Measurements from ENCODE around the gene SLC27A4. TPM values are rescaled to one million over a fixed set of nuclear protein-coding genes. Genes with fewer than 3 reads are reported as not detected.

SLC27A4 gene
- total and polyA plus RNA-seq, 9 donors: 7.2 to 16.3 (median 13.1) TPM

GRCh38 chr9:128361986-128362646, 21.8 kb downstream of the SLC27A4 start:
- no peaks in the 10 kb centered on the region for H3K27me3 ChIP-seq (ENCODE audit: control insufficient read depth, insufficient read depth, low read length)
- DNase-seq: peak; percentile 95
- 11% methylated on average over 16 of the region's 20 CpGs for WGBS (ENCODE audit: insufficient coverage)
- H3K9me3 ChIP-seq (replicated peaks; ENCODE audit: control insufficient read depth, low read depth, low read length): no peaks in the 10 kb centered on the region
- H3K27ac ChIP-seq (ENCODE audit: low read length): peak overlapping the region; percentile 82
- H3K4me3 ChIP-seq (ENCODE audit: low read length): peak overlapping the region; percentile 29
- H3K4me1 ChIP-seq (ENCODE audit: control insufficient read depth, insufficient read depth, low read length): peaks cover 54% of the 10 kb centered on the region
- peaks cover 11% of the 10 kb centered on the region for H3K36me3 ChIP-seq (ENCODE audit: control insufficient read depth, insufficient read depth, low read length)

GRCh38 chr9:128362774-128363173, 22.4 kb downstream of the SLC27A4 start:
- Histone ChIP-seq H3K9me3 (replicated peaks; ENCODE audit: control insufficient read depth, low read depth, low read length) (no peaks in the 10 kb centered on the region), H3K27me3 (ENCODE audit: control insufficient read depth, insufficient read depth, low read length) (no peaks in the 10 kb centered on the region), H3K4me3 (ENCODE audit: low read length) (no peak overlapping the region), H3K36me3 (ENCODE audit: control insufficient read depth, insufficient read depth, low read length) (peaks cover 5% of the 10 kb centered on the region), H3K4me1 (ENCODE audit: control insufficient read depth, insufficient read depth, low read length) (peaks cover 54% of the 10 kb centered on the region), H3K27ac (ENCODE audit: low read length) (peak overlapping the region; percentile 82)
- no peak for DNase-seq
- WGBS (ENCODE audit: insufficient coverage): 80% methylated on average over 1 of the region's 3 CpGs

GRCh38 chr9:128365525-128365924, 25.2 kb downstream of the SLC27A4 start:
- H3K9me3 ChIP-seq (replicated peaks; ENCODE audit: control insufficient read depth, low read depth, low read length): no peaks in the 10 kb centered on the region
- no peaks in the 10 kb centered on the region for H3K27me3 ChIP-seq (ENCODE audit: control insufficient read depth, insufficient read depth, low read length)
- H3K27ac ChIP-seq (ENCODE audit: low read length): peak overlapping the region; percentile 86
- 56% methylated on average over 1 of the region's 4 CpGs for WGBS (ENCODE audit: insufficient coverage)
- peaks cover 55% of the 10 kb centered on the region for H3K4me1 ChIP-seq (ENCODE audit: control insufficient read depth, insufficient read depth, low read length)
- no peak overlapping the region for H3K4me3 ChIP-seq (ENCODE audit: low read length)
- no peaks in the 10 kb centered on the region for H3K36me3 ChIP-seq (ENCODE audit: control insufficient read depth, insufficient read depth, low read length)
- DNase-seq: no peak

- Histone ChIP-seq H3K27me3 (ENCODE audit: control insufficient read depth, insufficient read depth, low read length) (no peaks in the 10 kb centered on the region), H3K36me3 (ENCODE audit: control insufficient read depth, insufficient read depth, low read length) (peaks cover 13% of the 10 kb centered on the region), H3K4me3 (ENCODE audit: low read length) (no peak overlapping the region), H3K9me3 (replicated peaks; ENCODE audit: control insufficient read depth, low read depth, low read length) (no peaks in the 10 kb centered on the region), H3K4me1 (ENCODE audit: control insufficient read depth, insufficient read depth, low read length) (peaks cover 36% of the 10 kb centered on the region), H3K27ac (ENCODE audit: low read length) (no peak overlapping the region)
- 93% methylated on average over 6 of the region's 9 CpGs for WGBS (ENCODE audit: insufficient coverage)
- DNase-seq: no peak
These were observed 28.8 kb downstream of the SLC27A4 start for GRCh38 chr9:128369024-128369706.

GRCh38 chr9:128370367-128370751, 30.0 kb downstream of the SLC27A4 start:
- Histone ChIP-seq H3K27me3 (ENCODE audit: control insufficient read depth, insufficient read depth, low read length) (no peaks in the 10 kb centered on the region), H3K4me3 (ENCODE audit: low read length) (peak overlapping the region; percentile 99), H3K9me3 (replicated peaks; ENCODE audit: control insufficient read depth, low read depth, low read length) (no peaks in the 10 kb centered on the region), H3K36me3 (ENCODE audit: control insufficient read depth, insufficient read depth, low read length) (peaks cover 23% of the 10 kb centered on the region), H3K27ac (ENCODE audit: low read length) (peak overlapping the region; percentile 100), H3K4me1 (ENCODE audit: control insufficient read depth, insufficient read depth, low read length) (peaks cover 25% of the 10 kb centered on the region)
- no peak for DNase-seq

- Histone ChIP-seq H3K4me1 (ENCODE audit: control insufficient read depth, insufficient read depth, low read length) (peaks cover 20% of the 10 kb centered on the region), H3K9me3 (replicated peaks; ENCODE audit: control insufficient read depth, low read depth, low read length) (no peaks in the 10 kb centered on the region), H3K4me3 (ENCODE audit: low read length) (peak within 1 kb of the TSS; percentile 99), H3K36me3 (ENCODE audit: control insufficient read depth, insufficient read depth, low read length) (peaks cover 25% of the 10 kb centered on the region), H3K27ac (ENCODE audit: low read length) (peak within 1 kb of the TSS; percentile 100), H3K27me3 (ENCODE audit: control insufficient read depth, insufficient read depth, low read length) (no peaks in the 10 kb centered on the region)
- WGBS (ENCODE audit: insufficient coverage): 0% methylated on average over 40 of the region's 55 CpGs
- DNase-seq: peak; percentile 99
These were observed 30.7 kb downstream of the SLC27A4 start, which contains the start of gene URM1 for GRCh38 chr9:128370752-128371629. Gene URM1 (plus strand): TSS chr9:128371374. CDS start chr9:128371381, 7 bp downstream.

GRCh38 chr9:128371630-128372117, 31.3 kb downstream of the SLC27A4 start:
- Histone ChIP-seq H3K27me3 (ENCODE audit: control insufficient read depth, insufficient read depth, low read length) (no peaks in the 10 kb centered on the region), H3K36me3 (ENCODE audit: control insufficient read depth, insufficient read depth, low read length) (peaks cover 25% of the 10 kb centered on the region), H3K4me3 (ENCODE audit: low read length) (peak overlapping the region; percentile 99), H3K27ac (ENCODE audit: low read length) (peak overlapping the region; percentile 87), H3K4me1 (ENCODE audit: control insufficient read depth, insufficient read depth, low read length) (peaks cover 20% of the 10 kb centered on the region), H3K9me3 (replicated peaks; ENCODE audit: control insufficient read depth, low read depth, low read length) (no peaks in the 10 kb centered on the region)
- WGBS (ENCODE audit: insufficient coverage): 0% methylated on average over 6 of the region's 10 CpGs
- no peak for DNase-seq

GRCh38 chr9:128372188-128372641, 31.9 kb downstream of the SLC27A4 start:
- Histone ChIP-seq H3K27me3 (ENCODE audit: control insufficient read depth, insufficient read depth, low read length) (no peaks in the 10 kb centered on the region), H3K36me3 (ENCODE audit: control insufficient read depth, insufficient read depth, low read length) (peaks cover 27% of the 10 kb centered on the region), H3K27ac (ENCODE audit: low read length) (no peak overlapping the region), H3K4me1 (ENCODE audit: control insufficient read depth, insufficient read depth, low read length) (peaks cover 20% of the 10 kb centered on the region), H3K9me3 (replicated peaks; ENCODE audit: control insufficient read depth, low read depth, low read length) (no peaks in the 10 kb centered on the region), H3K4me3 (ENCODE audit: low read length) (peak overlapping the region; percentile 99)
- DNase-seq: no peak
- 80% methylated on average over 4 of the region's 4 CpGs for WGBS (ENCODE audit: insufficient coverage)

GRCh38 chr9:128372784-128373183, 32.5 kb downstream of the SLC27A4 start:
- Histone ChIP-seq H3K4me3 (ENCODE audit: low read length) (no peak overlapping the region), H3K27ac (ENCODE audit: low read length) (no peak overlapping the region), H3K36me3 (ENCODE audit: control insufficient read depth, insufficient read depth, low read length) (peaks cover 32% of the 10 kb centered on the region), H3K4me1 (ENCODE audit: control insufficient read depth, insufficient read depth, low read length) (peaks cover 20% of the 10 kb centered on the region), H3K9me3 (replicated peaks; ENCODE audit: control insufficient read depth, low read depth, low read length) (no peaks in the 10 kb centered on the region), H3K27me3 (ENCODE audit: control insufficient read depth, insufficient read depth, low read length) (no peaks in the 10 kb centered on the region)
- WGBS (ENCODE audit: insufficient coverage): no CpG with 5 or more reads among the region's 1 CpG
- no peak for DNase-seq

Data from muscle of leg (tissue), 11 donors.